ENCODE data around the gene FKBP5. TPM values are rescaled to one million over a fixed set of nuclear protein-coding genes. Genes with fewer than 3 reads are reported as not detected.
"Not testable (repeated sequence)": the region's sequence is repeated elsewhere in the genome, so short reads cannot be mapped to it uniquely, and the experiment has no call there.

FKBP5 gene
- total RNA-seq, 1 donor from 2014 or later, result 22.5 TPM

GRCh38 chr6:35724059-35724458 lies 35.3 kb upstream of the FKBP5 start:
- DNase-seq (ENCODE audit: extremely low read depth, low read depth, low spot score), result no peak

- DNase-seq (ENCODE audit: extremely low read depth, low read depth, low spot score), result no peak
Observed at GRCh38 chr6:35723587-35723986, 34.9 kb upstream of the FKBP5 start.

- DNase-seq (ENCODE audit: extremely low read depth, low read depth, low spot score), result no peak
Observed at GRCh38 chr6:35722121-35722761, 33.5 kb upstream of the FKBP5 start.

DNA sequence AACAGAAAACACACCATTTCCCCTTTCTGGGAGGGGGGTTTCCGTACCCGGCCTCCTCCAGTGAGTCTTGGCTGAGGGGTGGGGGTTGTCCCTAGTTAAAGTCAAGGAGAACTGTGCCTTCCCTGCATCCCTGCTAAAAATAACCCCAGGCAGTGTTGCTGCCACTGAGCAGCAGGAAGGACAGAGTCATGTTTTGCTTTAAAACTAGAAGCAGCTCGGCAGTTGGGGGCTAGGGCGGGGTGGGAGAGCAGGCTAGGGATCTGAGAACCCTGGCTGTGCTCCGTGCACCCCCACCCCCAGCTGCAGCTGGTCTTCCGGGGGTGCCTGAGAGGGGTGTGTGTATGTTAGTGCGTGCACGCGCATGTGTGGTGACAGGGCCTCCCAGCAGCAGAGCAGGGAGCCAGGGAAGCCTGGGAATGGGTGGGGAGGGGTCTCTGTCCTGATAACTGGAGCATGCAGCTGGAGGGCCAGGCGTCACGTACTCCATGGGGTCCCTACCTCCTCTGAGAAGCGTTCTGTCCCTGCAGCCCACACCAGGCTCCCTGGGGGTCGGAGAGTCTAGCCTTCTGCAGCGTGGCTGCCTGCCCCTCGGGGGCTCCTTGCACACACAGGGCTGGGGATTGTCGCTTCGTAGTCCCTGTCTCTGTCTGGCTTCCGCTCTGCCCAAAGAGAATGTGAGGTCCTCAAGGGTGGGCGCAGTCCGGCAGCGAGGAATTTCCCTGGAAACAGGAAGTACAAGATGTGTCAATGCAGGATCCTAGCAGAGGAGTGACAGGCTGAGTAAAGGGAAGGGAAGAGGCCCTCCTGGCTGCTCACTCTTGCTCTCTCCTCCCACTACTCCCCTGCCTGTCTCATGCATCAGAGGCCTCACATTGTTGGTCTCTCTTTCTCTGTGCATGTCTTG lies 31.4 kb upstream of the FKBP5 start:
- no peak for DNase-seq (ENCODE audit: extremely low read depth, low read depth, low spot score)

DNA sequence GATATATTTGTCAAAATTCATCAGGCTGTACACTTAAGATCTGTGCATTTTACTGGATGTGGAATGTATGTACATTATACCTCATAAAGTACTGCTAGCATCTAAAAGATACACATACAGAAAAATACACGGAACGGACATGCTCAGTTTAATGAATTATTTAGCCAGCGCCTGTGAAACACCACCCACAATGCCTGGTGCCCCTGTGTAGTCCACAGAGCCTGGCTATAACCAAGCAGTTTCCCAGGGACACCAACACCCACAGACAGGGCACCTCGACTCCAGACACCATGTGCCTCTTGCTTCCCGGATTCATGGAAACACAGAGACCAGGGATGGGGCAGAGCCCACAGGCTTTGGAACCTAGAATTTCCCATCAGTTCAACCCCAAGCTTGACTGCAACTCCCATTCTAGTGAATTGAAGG lies 30.7 kb upstream of the FKBP5 start:
- no peak for DNase-seq (ENCODE audit: extremely low read depth, low read depth, low spot score)

DNA sequence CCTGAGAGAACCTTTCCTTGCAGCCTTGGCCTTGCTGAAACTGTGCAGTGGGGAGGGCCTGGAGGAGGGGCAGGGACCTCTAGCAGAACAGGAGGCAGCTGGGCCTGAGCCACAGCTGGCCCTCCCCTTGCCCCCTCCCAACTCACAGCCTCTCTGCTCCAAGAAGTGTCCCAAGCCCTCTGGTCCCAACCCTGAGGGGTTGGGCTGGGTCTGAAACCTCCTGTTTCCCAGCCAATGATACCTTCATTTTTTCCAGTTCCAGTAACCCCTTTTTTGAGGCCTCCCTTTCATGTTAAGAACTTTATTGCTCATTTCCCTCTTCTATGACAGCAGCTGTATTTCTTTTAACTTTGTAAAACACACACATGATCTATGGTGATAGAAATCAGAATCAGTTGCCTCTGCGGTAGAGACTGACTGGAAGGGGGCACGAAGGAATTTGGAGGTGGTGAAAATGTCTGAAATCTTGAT lies 30.2 kb upstream of the FKBP5 start:
- DNase-seq (ENCODE audit: extremely low read depth, low read depth, low spot score), result no peak

GRCh38 chr6:35718375-35718736 lies 29.6 kb upstream of the FKBP5 start:
- DNase-seq (ENCODE audit: extremely low read depth, low read depth, low spot score), result no peak

GRCh38 chr6:35717449-35718374 lies 29.0 kb upstream of the FKBP5 start:
- no peak for DNase-seq (ENCODE audit: extremely low read depth, low read depth, low spot score)

DNA sequence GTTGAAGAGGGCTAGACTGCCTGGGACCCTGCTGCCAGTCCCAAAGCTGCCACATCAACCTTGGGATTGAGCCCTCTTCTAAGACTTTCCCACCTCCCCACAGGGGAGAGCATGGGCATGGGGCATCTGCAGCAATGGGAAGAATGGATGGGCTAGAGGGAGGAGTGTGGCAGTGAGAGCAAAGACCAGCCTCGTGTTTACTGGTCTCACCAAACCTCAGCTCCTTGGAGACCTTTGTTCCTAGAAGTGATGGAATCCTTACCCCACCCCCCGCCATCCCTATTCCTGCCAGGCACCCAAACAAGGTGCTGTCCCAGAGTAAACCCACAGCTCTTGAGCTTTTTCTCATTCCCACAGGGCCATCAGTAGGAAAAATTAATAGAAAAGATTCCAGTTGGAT lies 28.1 kb upstream of the FKBP5 start:
- DNase-seq (ENCODE audit: extremely low read depth, low read depth, low spot score), result no peak

GRCh38 chr6:35713006-35713767 lies 24.5 kb upstream of the FKBP5 start:
- no peak for DNase-seq (ENCODE audit: extremely low read depth, low read depth, low spot score)

DNA sequence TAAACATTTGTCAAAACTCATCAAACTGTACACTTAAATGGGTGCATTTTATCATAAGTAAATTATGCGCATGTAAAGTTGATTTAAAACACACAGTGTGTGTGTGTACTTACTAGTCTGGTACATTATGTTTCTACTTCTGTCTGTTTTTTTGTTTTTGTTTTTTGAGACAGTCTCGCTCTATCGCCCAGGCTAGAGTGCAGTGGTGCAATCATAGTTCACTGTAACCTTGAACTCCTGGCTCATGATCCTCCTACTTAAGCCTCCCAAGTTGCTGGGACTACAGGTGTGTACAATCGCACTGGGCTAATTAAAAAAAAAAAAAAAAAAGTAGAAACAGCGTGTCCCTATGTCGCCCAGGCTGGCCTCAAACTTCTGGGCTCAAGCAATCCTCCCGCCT lies 23.0 kb upstream of the FKBP5 start:
- DNase-seq (ENCODE audit: extremely low read depth, low read depth, low spot score), result no peak

GRCh38 chr6:35710241-35710847 lies 21.6 kb upstream of the FKBP5 start:
- DNase-seq (ENCODE audit: extremely low read depth, low read depth, low spot score), result no peak

GRCh38 chr6:35708585-35708984 lies 19.9 kb upstream of the FKBP5 start:
- DNase-seq (ENCODE audit: extremely low read depth, low read depth, low spot score), result no peak

DNA sequence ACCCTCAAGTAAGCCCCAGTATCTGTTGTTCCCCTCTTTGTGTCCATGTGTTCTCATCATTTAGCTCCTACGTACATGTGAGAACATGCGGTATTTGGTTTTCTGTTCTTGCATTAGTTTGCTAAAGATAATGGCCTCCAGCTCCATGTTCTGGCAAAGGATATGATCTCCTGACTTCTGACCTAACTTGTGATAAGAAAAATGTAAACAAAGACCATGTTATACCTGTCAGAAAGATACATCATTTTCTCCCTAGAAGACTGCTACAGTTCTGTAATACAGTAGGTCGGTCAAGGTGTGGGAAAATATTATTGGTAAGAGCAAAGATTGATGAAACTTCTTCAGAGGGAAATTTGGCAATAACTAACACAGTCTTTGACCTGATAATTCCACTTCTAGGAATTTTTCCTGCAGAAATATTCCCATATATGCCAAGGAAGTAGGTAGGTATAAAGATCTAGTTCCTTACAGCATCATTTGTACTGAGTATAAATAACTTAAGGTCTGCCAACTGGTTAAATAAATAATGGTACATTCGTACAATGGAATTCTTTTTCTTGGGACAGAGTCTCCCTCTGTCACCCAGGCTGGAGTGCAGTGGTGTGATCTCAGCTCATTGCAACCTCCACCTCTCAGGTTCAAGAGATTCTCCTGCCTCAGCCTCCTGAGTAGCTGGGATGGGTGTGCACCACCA lies 19.1 kb upstream of the FKBP5 start:
- DNase-seq (ENCODE audit: extremely low read depth, low read depth, low spot score), result no peak

- no peak for DNase-seq (ENCODE audit: extremely low read depth, low read depth, low spot score)
Observed at GRCh38 chr6:35706468-35706867, 17.8 kb upstream of the FKBP5 start.

- DNase-seq (ENCODE audit: extremely low read depth, low read depth, low spot score), result no peak
Observed at GRCh38 chr6:35703554-35703953, 14.8 kb upstream of the FKBP5 start.

DNA sequence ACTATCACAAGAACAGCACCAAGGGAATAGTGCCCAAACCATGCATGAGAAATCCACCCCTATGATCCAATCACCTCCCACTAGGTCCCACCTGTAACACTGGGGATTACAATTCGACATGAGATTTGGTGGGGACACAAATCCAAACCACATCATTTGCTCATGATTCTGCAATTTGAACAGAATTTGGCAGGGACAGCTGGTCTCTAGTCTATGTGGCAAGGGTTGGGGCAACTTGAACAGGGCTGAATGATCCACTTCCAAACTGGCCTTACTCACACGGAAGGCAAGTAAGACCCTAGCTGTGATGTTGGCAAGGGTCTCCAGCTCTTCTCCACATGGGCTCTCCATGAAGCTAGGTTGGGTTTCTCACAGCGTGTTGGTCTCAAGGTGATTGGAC lies 10.1 kb upstream of the FKBP5 start:
- DNase-seq (ENCODE audit: extremely low read depth, low read depth, low spot score), result no peak

GRCh38 chr6:35698430-35698829 lies 9.7 kb upstream of the FKBP5 start:
- DNase-seq (ENCODE audit: extremely low read depth, low read depth, low spot score), result not testable (repeated sequence)

- no peak for DNase-seq (ENCODE audit: extremely low read depth, low read depth, low spot score)
Observed at GRCh38 chr6:35694462-35694861, 5.7 kb upstream of the FKBP5 start.
